Epidermal melanocyte (primary cell): ENCODE measurements around the gene PPL.
A peak's percentile ranks its signal among the peaks of the same experiment; 100 is the strongest.
"Not testable (repeated sequence)": the region's sequence is repeated elsewhere in the genome, so short reads cannot be mapped to it uniquely, and the experiment has no call there.

ENCODE experiments used
- DNase-seq: peaks from one replicate; pipeline ENCODE4 v3.0.0; 2011; ENCODE audit warnings: low spot score; ENCODE audit not compliant: insufficient read length

The PPL gene

GRCh38 chr16:4935241-4935855 is 1.6 kb downstream of the PPL start:
- peak; percentile 69 for DNase-seq

- DNase-seq: no peak
Measured at GRCh38 chr16:4934591-4934990, 2.4 kb downstream of the PPL start.

GRCh38 chr16:4933871-4934395 is 3.0 kb downstream of the PPL start:
- no peak for DNase-seq

- no peak for DNase-seq
Measured at GRCh38 chr16:4933433-4933832, 3.5 kb downstream of the PPL start.

GRCh38 chr16:4931381-4931780 is 5.6 kb downstream of the PPL start:
- DNase-seq: no peak

GRCh38 chr16:4929619-4930018 is 7.3 kb downstream of the PPL start:
- DNase-seq: not testable (repeated sequence)

- no peak for DNase-seq
Measured at GRCh38 chr16:4928227-4928626, 8.7 kb downstream of the PPL start.

GRCh38 chr16:4927661-4928060 is 9.3 kb downstream of the PPL start:
- DNase-seq: no peak

- DNase-seq: no peak
Measured at GRCh38 chr16:4926928-4927327, 10.0 kb downstream of the PPL start.

GRCh38 chr16:4925791-4926190 is 11.2 kb downstream of the PPL start:
- no peak for DNase-seq

- no peak for DNase-seq
Measured at GRCh38 chr16:4925293-4925607, 11.7 kb downstream of the PPL start.

- no peak for DNase-seq
Measured at GRCh38 chr16:4924593-4925292, 12.2 kb downstream of the PPL start.

GRCh38 chr16:4923853-4924252 is 13.1 kb downstream of the PPL start:
- DNase-seq: no peak

GRCh38 chr16:4922721-4923342 is 14.1 kb downstream of the PPL start:
- no peak for DNase-seq

- DNase-seq: no peak
Measured at GRCh38 chr16:4920826-4921225, 16.1 kb downstream of the PPL start.

- DNase-seq: no peak
Measured at GRCh38 chr16:4918781-4919251, 18.1 kb downstream of the PPL start.

GRCh38 chr16:4917117-4917516 is 19.8 kb downstream of the PPL start:
- no peak for DNase-seq

GRCh38 chr16:4915226-4915761 is 21.7 kb downstream of the PPL start:
- no peak for DNase-seq

GRCh38 chr16:4914528-4915225 is 22.3 kb downstream of the PPL start:
- DNase-seq: no peak

- DNase-seq: no peak
Measured at GRCh38 chr16:4913774-4914525, 23.0 kb downstream of the PPL start.
